Ovary (tissue), 9 donors: ENCODE measurements around the gene LRRC59. TPM values are rescaled to one million over a fixed set of nuclear protein-coding genes. Genes with fewer than 3 reads are reported as not detected.
"Not testable (repeated sequence)": the region's sequence is repeated elsewhere in the genome, so short reads cannot be mapped to it uniquely, and the experiment has no call there.

Source experiments
- DNase-seq, 5 donors: peaks; one replicate each; pipeline ENCODE4 v3.0.0-alpha.2; 2019 to 2020
- H3K27ac ChIP-seq, 2 donors: fragments of 200-600 bp; one replicate each; pipeline versions ENCODE4 v1.5.1 to v1.8.0; 2019 to 2022
- H3K27me3 ChIP-seq: fragments of 200-600 bp; one replicate; pipeline ENCODE4 v1.8.0; 2022
- H3K36me3 ChIP-seq: fragments of 200-600 bp; sonication (generic); one replicate; pipeline ENCODE4 v1.5.1; 2019
- H3K4me1 ChIP-seq: one replicate; pipeline ENCODE4 v1.8.1; 2013; ENCODE audit warnings: mild to moderate bottlenecking, moderate library complexity; ENCODE audit not compliant: insufficient read depth
- H3K4me3 ChIP-seq: fragments of 200-600 bp; sonication (generic); one replicate; pipeline ENCODE4 v1.5.1; 2017
- H3K9me3 ChIP-seq, 2 donors: fragments of 200-600 bp in 1 of 2; sonication (generic) in 1 of 2; one replicate each; pipeline versions ENCODE4 v1.5.1 to v1.8.1; 2013 to 2019; ENCODE audit warnings: mild to moderate bottlenecking in 1 of 2, moderate library complexity in 1 of 2
- CTCF ChIP-seq, 3 donors: fragments of 450-650 bp in 2 of 3; fragments of 200-600 bp in 1 of 3; IDR thresholded peaks; one replicate each; pipeline versions ENCODE4 v1.5.1 to v1.8.0; 2016 to 2022; ENCODE audit warnings: antibody characterized with exemption in 3 of 3, mild to moderate bottlenecking in 1 of 3
- EP300 ChIP-seq: sonication (generic); formaldehyde crosslinking; IDR thresholded peaks from one replicate; pipeline ENCODE4 v1.6.1; 2017; ENCODE audit warnings: antibody characterized with exemption
- POLR2A ChIP-seq: fragments of 450-650 bp; IDR thresholded peaks from one replicate; pipeline ENCODE4 v1.6.1; 2017; ENCODE audit warnings: antibody characterized with exemption, mild to moderate bottlenecking, moderate library complexity
- WGBS, 3 donors: extraction: QIAGEN DNeasy Blood & Tissue Kit in 1 of 3; methylation state at CpG; one replicate each; pipeline versions ENCODE4 v1.1.5 to v1.1.7; 2013 to 2017; 5-methylcytosine and 5-hydroxymethylcytosine counted together
- intact Hi-C, 4 donors: fragments of 100-400 bp; cut with DNase I; formaldehyde crosslinking; loops; one replicate each; pipeline versions ENCODE4 v1.11.0 to v1.15.1; 2022 to 2023
- polyA plus RNA-seq, 2 donors: library from polyadenylated mRNA; stranded (reverse); fragments of 200-250 nt in 1 of 2; fragments of 350-450 nt in 1 of 2; fragmentation: Illumina TruSeq in 1 of 2; extraction: RNeasy Lipid Tissue Mini Kit (QIAGEN cat#74804) in 1 of 2; gene quantifications; one replicate each; pipeline ENCODE4 v1.2.3, GENCODE V29; 2013 to 2014
- total RNA-seq, 7 donors: library from RNA; depleted of rRNA in 2 of 7; stranded (reverse); fragments of >200 nt in 2 of 7; fragmentation: NEBNext Ultra II Directional in 3 of 7; extraction: Animal tissue kit (Norgen Biotek cat#: 25700) in 3 of 7; gene quantifications; one replicate each; pipeline versions ENCODE4 v1.1.0 to v1.2.4, GENCODE V29; 2016 to 2023
- donor health status: DM: no; HTN: no; CAD: no; lungs with moderate emphysema.
- donor health status: DM: no; HTN: no; CAD: no.
- donor health status: Bipolar disorder and iron deficiency.
- donor health status: DM: yes; HTN: yes; CAD: no.
- donor health status: DM: no; HTN: no; CAD: no.
- donor health status: DM: yes; HTN: yes; CAD: no.

The LRRC59 gene
- total and polyA plus RNA-seq, 9 donors: 18.4 to 71.4 (median 41.0) TPM

GRCh38 chr17:50412188-50412732, 14.9 kb upstream of the LRRC59 start:
- no peak for DNase-seq
- TF ChIP-seq CTCF (IDR thresholded peaks at IDR 0.05) (no peak), POLR2A (no peak), EP300 (no peak)
- Histone ChIP-seq H3K9me3 (no peaks in the 10 kb centered on the region), H3K36me3 (no peaks in the 10 kb centered on the region), H3K4me3 (no peak overlapping the region), H3K27ac (no peak overlapping the region), H3K27me3 (no peaks in the 10 kb centered on the region), H3K4me1 (no peaks in the 10 kb centered on the region)
- WGBS, 3 donors: 85 to 86% (median 86%) methylated on average over 4 of the region's 4 CpGs
- intact Hi-C loops: no loop called here

GRCh38 chr17:50407921-50408320, 10.6 kb upstream of the LRRC59 start:
- no peak for DNase-seq
- TF ChIP-seq POLR2A (no peak), EP300 (no peak)
- Histone ChIP-seq H3K4me3 (no peak overlapping the region), H3K27ac (no peak overlapping the region), H3K9me3 (no peaks in the 10 kb centered on the region), H3K27me3 (no peaks in the 10 kb centered on the region), H3K36me3 (no peaks in the 10 kb centered on the region), H3K4me1 (no peaks in the 10 kb centered on the region)
- intact Hi-C loops: no loop called here
- 58 to 75% (median 73%) methylated on average over 4 of the region's 4 CpGs for WGBS, 3 donors

- intact Hi-C loops: no loop called here
- H3K27me3 ChIP-seq: no peaks in the 10 kb centered on the region
- TF ChIP-seq CTCF (IDR thresholded peaks at IDR 0.05) (no peak), EP300 (no peak), POLR2A (no peak)
- no peak overlapping the region for H3K4me3 ChIP-seq
- no peaks in the 10 kb centered on the region for H3K36me3 ChIP-seq
- 67 to 73% (median 70%) methylated on average over 5 of the region's 5 CpGs for WGBS, 3 donors
- no peak for DNase-seq
- H3K4me1 ChIP-seq: no peaks in the 10 kb centered on the region
- no peak overlapping the region for H3K27ac ChIP-seq
- no peaks in the 10 kb centered on the region for H3K9me3 ChIP-seq
These were observed 9.3 kb upstream of the LRRC59 start for GRCh38 chr17:50406578-50406977.

GRCh38 chr17:50405351-50405750, 8.0 kb upstream of the LRRC59 start:
- intact Hi-C loops, H3K27me3 ChIP-seq, H3K4me1 ChIP-seq, H3K27ac ChIP-seq, DNase-seq, H3K9me3 ChIP-seq, H3K36me3 ChIP-seq, H3K4me3 ChIP-seq: not testable (repeated sequence)
- 77 to 87% (median 80%) methylated on average over 4 of the region's 4 CpGs for WGBS, 3 donors

GRCh38 chr17:50399591-50399990, 2.3 kb upstream of the LRRC59 start:
- DNase-seq, intact Hi-C loops: not testable (repeated sequence)

GRCh38 chr17:50398672-50399071, 1.3 kb upstream of the LRRC59 start:
- intact Hi-C loops, DNase-seq, H3K9me3 ChIP-seq, H3K36me3 ChIP-seq, H3K27me3 ChIP-seq, H3K4me3 ChIP-seq, H3K4me1 ChIP-seq, H3K27ac ChIP-seq: not testable (repeated sequence)
- WGBS, 3 donors: 93 to 100% (median 95%) methylated on average over 3 of the region's 3 CpGs

More at GRCh38 chr17:50399591-50399990, 2.3 kb upstream of the LRRC59 start:
- not testable (repeated sequence) for H3K27me3 ChIP-seq, H3K4me1 ChIP-seq, H3K9me3 ChIP-seq, H3K4me3 ChIP-seq, H3K36me3 ChIP-seq, H3K27ac ChIP-seq
- WGBS, 3 donors: 92 to 94% (median 94%) methylated on average over 8 of the region's 8 CpGs

- Histone ChIP-seq H3K4me3 (peak overlapping the region; percentile 95), H3K4me1 (peaks cover 5% of the 10 kb centered on the region), H3K9me3 (no peaks in the 10 kb centered on the region), H3K27ac (no peak overlapping the region), H3K27me3 (no peaks in the 10 kb centered on the region), H3K36me3 (no peaks in the 10 kb centered on the region)
- TF ChIP-seq CTCF (IDR thresholded peaks at IDR 0.05) (no peak), EP300 (no peak), POLR2A (no peak)
- no peak for DNase-seq
- intact Hi-C loops: no loop called here
- WGBS, 3 donors: 25 to 45% (median 37%) methylated on average over 9 of the region's 9 CpGs
These were observed 579 bp upstream of the LRRC59 start for GRCh38 chr17:50397919-50398285.
